Hepatocyte (in vitro differentiated cells): ENCODE results near the gene CCRL2. TPM values are rescaled to one million over a fixed set of nuclear protein-coding genes. Genes with fewer than 3 reads are reported as not detected.
"Not testable (repeated sequence)": the region's sequence is repeated elsewhere in the genome, so short reads cannot be mapped to it uniquely, and the experiment has no call there.

ENCODE experiments used
- DNase-seq: peaks from one replicate; pipeline ENCODE4 v3.0.0-alpha.2; 2016; ENCODE audit warnings: low spot score
- H2AFZ ChIP-seq: fragments of 200-600 bp; sonication (generic); 2 replicates; pipeline ENCODE4 v1.6.0; 2016; ENCODE audit warnings: antibody characterized with exemption, mild to moderate bottlenecking
- H3K27ac ChIP-seq: fragments of 200-600 bp; sonication (generic); 2 replicates; pipeline ENCODE4 v1.5.1; 2016; ENCODE audit warnings: mild to moderate bottlenecking
- H3K27me3 ChIP-seq: fragments of 200-600 bp; sonication (generic); 2 replicates; pipeline ENCODE4 v1.6.1; 2016
- H3K36me3 ChIP-seq: fragments of 200-600 bp; sonication (generic); replicated peaks from 2 replicates; pipeline ENCODE4 v1.5.1; 2016; ENCODE audit warnings: low read depth; ENCODE audit not compliant: insufficient read depth
- H3K4me1 ChIP-seq: fragments of 200-600 bp; sonication (generic); 2 replicates; pipeline ENCODE4 v1.5.1; 2016; ENCODE audit warnings: mild to moderate bottlenecking, moderate library complexity; ENCODE audit not compliant: insufficient read depth
- H3K4me2 ChIP-seq: fragments of 200-600 bp; sonication (generic); 2 replicates; pipeline ENCODE4 v1.6.0; 2016
- H3K4me3 ChIP-seq: fragments of 200-600 bp; sonication (generic); 2 replicates; pipeline ENCODE4 v1.5.1; 2016; ENCODE audit warnings: mild to moderate bottlenecking
- H3K79me2 ChIP-seq: fragments of 200-600 bp; sonication (generic); 2 replicates; pipeline ENCODE4 v1.6.0; 2017; ENCODE audit warnings: mild to moderate bottlenecking
- H3K9me2 ChIP-seq: fragments of 200-600 bp; sonication (generic); replicated peaks from 2 replicates; pipeline ENCODE4 v1.6.0; 2017; ENCODE audit warnings: mild to moderate bottlenecking; ENCODE audit not compliant: insufficient read depth
- H3K9me3 ChIP-seq: fragments of 200-600 bp; sonication (generic); 2 replicates; pipeline ENCODE4 v1.5.1; 2016; ENCODE audit warnings: low read depth, mild to moderate bottlenecking
- H4K20me1 ChIP-seq: fragments of 200-600 bp; sonication (generic); 2 replicates; pipeline ENCODE4 v1.6.0; 2016; ENCODE audit warnings: mild to moderate bottlenecking; ENCODE audit not compliant: insufficient read depth, poor library complexity, severe bottlenecking
- CTCF ChIP-seq: fragments of 200-600 bp; sonication (generic); IDR thresholded peaks from 2 replicates; pipeline ENCODE4 v1.5.1; 2016; ENCODE audit warnings: antibody characterized with exemption, mild to moderate bottlenecking; ENCODE audit not compliant: poor library complexity
- EZH2 ChIP-seq: fragments of 200-600 bp; sonication (generic); IDR thresholded peaks from 2 replicates; pipeline ENCODE4 v1.6.1; 2016; ENCODE audit warnings: antibody characterized with exemption, mild to moderate bottlenecking, borderline replicate concordance
- EZH2phosphoT487 ChIP-seq: fragments of 200-600 bp; sonication (generic); IDR thresholded peaks from one replicate; pipeline ENCODE4 v1.6.1; 2018; ENCODE audit warnings: antibody characterized with exemption, mild to moderate bottlenecking, low read depth, moderate library complexity; ENCODE audit not compliant: unreplicated experiment, severe bottlenecking
- WGBS: methylation state at CpG from one replicate; pipeline ENCODE4 v1.1.6; 2016; ENCODE audit warnings: low lambda C conversion rate; ENCODE audit errors: missing lambda C conversion rate; 5-methylcytosine and 5-hydroxymethylcytosine counted together
- polyA plus RNA-seq: library from polyadenylated mRNA; unstranded; fragments of >200 nt; fragmentation: Nextera tagmentation; extraction: Ambion mirVana; gene quantifications from 2 replicates; pipeline ENCODE4 v1.2.1, GENCODE V29; 2016
- total RNA-seq: library from RNA; depleted of rRNA; stranded (reverse); fragments of >200 nt; gene quantifications from 2 replicates; pipeline ENCODE4 v1.2.3, GENCODE V29; 2014

CCRL2 gene
- total and polyA plus RNA-seq, 2 experiments from 2014 or later, result 1.5 to 4.0 TPM

- H4K20me1 ChIP-seq, result no peaks in the 10 kb centered on the region
- no peak overlapping the region for H3K4me3 ChIP-seq
- H3K9me3 ChIP-seq, result peaks cover 8% of the 10 kb centered on the region
- H3K4me1 ChIP-seq, result peaks cover 15% of the 10 kb centered on the region
- no peak overlapping the region for H2AFZ ChIP-seq
- no peaks in the 10 kb centered on the region for H3K9me2 ChIP-seq
- no peaks in the 10 kb centered on the region for H3K27me3 ChIP-seq
- DNase-seq, result peak; percentile 40
- TF ChIP-seq CTCF (no peak), EZH2 (no peak), EZH2phosphoT487 (no peak)
- WGBS, result 72% methylated on average over 5 of the region's 5 CpGs
- peak overlapping the region; percentile 93 for H3K27ac ChIP-seq
- H3K36me3 ChIP-seq, result no peaks in the 10 kb centered on the region
- H3K4me2 ChIP-seq, result peak overlapping the region; percentile 25
- H3K79me2 ChIP-seq, result no peaks in the 10 kb centered on the region
Observed at GRCh38 chr3:46429671-46430070, 22.6 kb downstream of the CCRL2 start.

DNA sequence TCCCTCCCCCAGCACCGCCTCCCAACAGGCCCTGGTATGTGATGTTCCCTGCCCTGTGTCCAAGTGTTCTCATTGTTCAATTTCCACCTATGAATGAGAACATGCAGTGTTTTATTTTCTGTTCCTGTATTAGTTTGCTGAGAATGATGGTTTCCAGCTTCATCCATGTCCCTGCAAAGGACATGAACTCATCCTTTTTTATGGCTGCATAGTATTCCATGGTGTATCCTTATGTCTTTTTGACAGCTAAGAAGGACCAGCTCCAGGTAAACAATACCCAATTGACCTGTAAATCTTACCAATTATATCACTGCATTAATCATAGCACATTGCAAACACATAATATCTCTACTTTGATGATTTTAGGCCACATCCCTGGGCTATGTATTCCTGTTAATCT is 23.8 kb downstream of the CCRL2 start:
- H3K4me1 ChIP-seq, result peaks cover 15% of the 10 kb centered on the region
- DNase-seq, H3K36me3 ChIP-seq, H3K27me3 ChIP-seq, H3K4me3 ChIP-seq, H3K4me2 ChIP-seq, H4K20me1 ChIP-seq, H3K79me2 ChIP-seq, H3K27ac ChIP-seq, H3K9me3 ChIP-seq, H3K9me2 ChIP-seq, H2AFZ ChIP-seq: not testable (repeated sequence)
- WGBS, result 100% methylated on average over 1 of the region's 1 CpG

DNA sequence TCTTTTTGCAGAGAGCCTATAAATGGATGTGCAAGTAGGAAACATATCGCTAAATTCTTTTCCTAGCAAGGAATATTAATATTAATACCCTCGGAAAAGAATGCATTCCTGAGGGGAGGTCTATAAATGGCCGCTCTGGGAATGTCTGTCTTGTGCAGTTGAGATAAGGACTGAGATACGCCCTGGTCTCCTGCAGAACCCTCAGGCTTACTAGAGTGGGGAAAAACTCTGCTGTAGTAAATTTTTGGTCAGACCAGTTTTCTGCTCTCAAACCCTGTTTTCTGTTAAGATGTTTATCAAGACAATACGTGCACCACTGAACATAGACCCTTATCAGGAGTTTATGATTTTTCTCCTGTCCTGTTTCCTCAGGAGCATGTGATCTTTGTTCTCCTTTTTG is 24.8 kb downstream of the CCRL2 start:
- not testable (repeated sequence) for H4K20me1 ChIP-seq

DNA sequence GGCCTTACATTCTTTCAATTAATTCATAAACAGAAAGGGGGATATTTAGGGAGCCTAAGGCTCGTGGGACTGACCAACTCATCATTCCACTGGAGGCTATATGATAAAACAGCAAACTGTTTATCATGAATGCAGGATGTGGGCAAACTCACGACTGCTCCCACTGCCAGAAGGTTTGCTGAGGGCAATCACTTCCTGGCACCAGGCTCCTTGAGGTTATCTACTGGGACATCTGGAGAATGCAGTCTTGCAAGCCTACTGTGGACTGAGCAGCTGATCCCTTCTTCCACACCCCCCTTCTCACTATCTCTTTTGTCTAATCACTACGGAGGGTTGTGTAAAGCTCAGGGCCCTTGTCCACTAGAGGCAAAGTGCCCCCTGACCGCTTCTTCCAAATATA is 26.1 kb downstream of the CCRL2 start:
- H3K27ac ChIP-seq, H4K20me1 ChIP-seq, H3K4me2 ChIP-seq, H3K9me3 ChIP-seq, H3K27me3 ChIP-seq, H3K9me2 ChIP-seq, H3K79me2 ChIP-seq, H3K36me3 ChIP-seq, H3K4me3 ChIP-seq, H2AFZ ChIP-seq, DNase-seq: not testable (repeated sequence)
- peaks cover 15% of the 10 kb centered on the region for H3K4me1 ChIP-seq
- 58% methylated on average over 4 of the region's 4 CpGs for WGBS

More for the DNA sequence above, 24.8 kb downstream of the CCRL2 start:
- H3K79me2 ChIP-seq, DNase-seq, H3K4me2 ChIP-seq, H3K36me3 ChIP-seq, H3K27me3 ChIP-seq, H3K27ac ChIP-seq, H2AFZ ChIP-seq, H3K4me3 ChIP-seq, H3K9me3 ChIP-seq, H3K9me2 ChIP-seq: not testable (repeated sequence)
- peaks cover 15% of the 10 kb centered on the region for H3K4me1 ChIP-seq
- 85% methylated on average over 5 of the region's 5 CpGs for WGBS

- H3K4me2 ChIP-seq, result no peak overlapping the region
- H3K4me1 ChIP-seq, result peaks cover 7% of the 10 kb centered on the region
- no peak overlapping the region for H3K4me3 ChIP-seq
- no peaks in the 10 kb centered on the region for H3K79me2 ChIP-seq
- peaks cover 8% of the 10 kb centered on the region for H3K9me3 ChIP-seq
- no peaks in the 10 kb centered on the region for H3K36me3 ChIP-seq
- DNase-seq, result no peak
- no peak overlapping the region for H3K27ac ChIP-seq
- H2AFZ ChIP-seq, result no peak overlapping the region
- no peaks in the 10 kb centered on the region for H4K20me1 ChIP-seq
- no peaks in the 10 kb centered on the region for H3K9me2 ChIP-seq
- 92% methylated on average over 1 of the region's 1 CpG for WGBS
- no peak for TF ChIP-seq EZH2
- no peak for TF ChIP-seq CTCF
- no peaks in the 10 kb centered on the region for H3K27me3 ChIP-seq
Observed at GRCh38 chr3:46433841-46434240, 26.8 kb downstream of the CCRL2 start.
